NCI-H748 (cell line): ENCODE data around the gene TUBA4B.

Experiments used
- DNase-seq: peaks from one replicate; lab custom pipeline; 2025; ENCODE audit not compliant: unreplicated experiment; lab: John Stamatoyannopoulos, UW

The TUBA4B gene

GRCh38 chr2:219289537-219290361, 36.7 kb downstream of the TUBA4B start:
- DNase-seq = no peak

DNA sequence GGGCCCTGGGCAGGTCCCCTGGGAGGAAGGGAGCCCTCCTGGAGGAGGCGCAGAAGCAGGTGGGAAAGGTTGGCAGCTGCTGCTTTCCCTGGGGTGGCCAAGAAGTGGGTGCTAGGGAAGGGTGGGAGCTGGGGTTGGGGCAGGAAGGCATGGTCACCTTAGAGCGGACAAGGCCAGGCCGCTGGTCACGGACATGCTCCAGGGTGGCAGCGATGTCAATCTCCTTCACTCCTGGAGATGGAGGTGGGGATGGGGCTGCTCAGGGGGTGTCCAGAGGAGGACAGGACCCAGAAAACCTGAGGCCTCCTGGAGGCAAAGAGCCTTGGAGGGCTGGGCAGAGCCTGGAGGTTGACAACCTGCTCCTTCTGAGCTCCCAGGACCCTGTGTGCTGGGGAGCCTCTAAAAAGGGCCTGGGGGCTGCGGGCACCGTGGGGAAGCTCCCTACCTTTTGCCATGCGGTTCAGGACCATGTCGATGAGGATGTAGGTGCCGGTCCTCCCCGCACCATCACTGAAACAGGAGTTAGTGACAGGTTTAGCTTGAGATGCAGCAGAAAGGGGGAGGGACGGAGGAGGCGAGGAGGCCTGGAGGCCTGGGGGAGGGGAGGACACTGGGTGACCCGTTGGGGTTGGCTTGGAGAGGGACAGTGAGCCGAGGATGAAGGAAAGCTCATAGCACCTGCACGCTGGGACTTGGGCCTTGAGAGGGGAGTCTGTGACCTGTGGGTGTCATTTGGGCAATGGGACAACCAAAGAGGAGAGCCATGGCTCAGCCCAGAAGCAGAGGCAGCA, 37.5 kb downstream of the TUBA4B start:
- no peak for DNase-seq

- no peak for DNase-seq
These were observed 38.4 kb downstream of the TUBA4B start for GRCh38 chr2:219291394-219291793.

- no peak for DNase-seq
These were observed 39.0 kb downstream of the TUBA4B start for GRCh38 chr2:219291910-219292490.

DNA sequence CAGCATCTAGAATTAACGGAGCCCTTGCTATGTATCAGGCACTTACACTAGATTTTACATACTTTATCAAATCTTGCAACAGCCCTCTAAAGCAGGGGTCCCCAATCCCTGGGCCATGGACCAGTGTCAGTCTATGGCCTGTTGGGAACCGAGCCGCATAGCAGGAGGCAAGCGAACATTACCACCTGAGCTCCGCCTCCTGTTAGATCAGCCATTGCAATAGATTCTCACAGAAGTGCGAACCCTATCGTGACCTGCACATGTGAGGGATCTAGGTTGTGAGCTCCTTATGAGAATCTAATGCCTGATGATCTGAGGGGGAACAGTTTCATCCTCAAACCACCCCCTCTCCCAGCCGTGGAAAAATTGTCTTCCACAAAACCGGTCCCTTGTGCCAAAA, 39.6 kb downstream of the TUBA4B start:
- DNase-seq = no peak

DNA sequence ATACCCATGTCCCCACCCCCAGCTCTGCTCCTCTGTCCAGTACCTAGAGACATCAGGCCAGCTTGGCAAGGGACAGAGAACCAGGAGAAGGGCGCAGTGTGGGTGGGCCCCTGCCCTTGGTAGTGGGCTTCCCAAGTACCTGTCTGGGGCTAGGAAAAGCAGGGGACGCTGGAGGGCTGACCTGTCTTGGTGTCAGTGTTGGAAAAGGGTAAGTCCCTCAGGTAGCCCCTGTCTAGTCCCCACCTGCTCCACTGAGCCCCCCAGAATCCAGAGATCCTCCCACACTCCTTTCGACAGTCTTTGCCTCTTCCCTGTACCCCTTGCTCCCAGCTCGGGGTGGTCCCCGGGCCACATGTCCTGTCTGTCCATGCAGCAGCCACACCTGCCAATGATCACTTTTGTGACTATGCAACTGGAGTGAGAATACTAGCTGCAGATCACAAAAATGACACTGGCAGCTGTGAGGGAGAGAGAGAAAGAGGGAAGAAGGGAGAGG, 40.7 kb downstream of the TUBA4B start:
- DNase-seq = no peak

DNA sequence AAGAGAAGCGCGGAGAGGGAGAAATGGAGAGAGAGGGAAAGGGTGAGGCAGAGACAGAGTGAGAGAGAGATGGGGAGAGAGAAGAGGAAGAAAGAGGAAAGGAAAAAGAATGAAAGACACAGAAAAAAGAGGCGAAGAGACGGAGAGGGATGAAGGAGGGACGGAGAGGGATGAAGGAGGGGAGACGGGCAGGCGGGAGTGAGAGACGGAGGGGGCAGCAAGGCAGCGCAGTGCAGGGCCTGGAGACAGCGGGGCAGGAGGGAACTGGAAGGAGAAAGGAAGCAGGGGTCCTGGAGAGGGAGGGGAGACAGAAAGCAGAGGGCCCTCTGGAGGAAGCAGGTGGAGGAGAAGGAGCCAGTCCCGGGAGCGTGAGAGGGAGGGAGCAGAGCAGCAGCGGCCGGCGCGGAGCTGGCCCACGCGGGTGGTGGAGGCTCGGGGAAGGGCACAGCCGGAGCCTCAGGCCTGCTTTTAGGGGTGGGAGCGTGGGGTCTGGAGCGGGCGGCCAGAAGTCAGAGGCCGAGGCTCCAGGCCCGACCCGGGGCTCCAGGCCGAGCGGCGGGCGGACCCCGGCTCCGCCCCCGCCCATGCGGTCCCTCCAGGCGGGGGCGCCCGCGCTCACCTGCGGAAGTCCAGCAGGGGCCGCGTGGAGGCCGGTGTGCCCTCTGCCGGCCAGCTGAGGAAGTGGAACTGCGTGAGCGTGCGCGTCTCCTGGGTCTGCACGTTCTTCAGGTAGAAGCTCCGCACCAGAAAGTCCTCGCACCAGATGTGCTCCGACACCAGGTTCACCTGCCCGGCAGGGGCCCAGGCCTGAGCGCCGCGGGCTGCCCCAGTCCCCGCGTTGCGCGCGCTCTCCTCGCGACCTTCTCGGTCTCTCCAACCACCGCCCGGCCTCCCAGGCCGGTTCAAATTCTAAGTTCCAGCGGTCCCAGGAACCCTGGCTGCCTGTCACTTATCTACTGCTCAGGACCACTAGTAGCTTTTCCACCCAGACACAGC, 41.6 kb downstream of the TUBA4B start:
- DNase-seq = peak; percentile 87

- DNase-seq = no peak
These were observed 43.1 kb downstream of the TUBA4B start for GRCh38 chr2:219296142-219296541.

- DNase-seq = no peak
These were observed 43.8 kb downstream of the TUBA4B start for GRCh38 chr2:219296631-219297391.

GRCh38 chr2:219297766-219298456, 44.9 kb downstream of the TUBA4B start:
- DNase-seq = no peak

DNA sequence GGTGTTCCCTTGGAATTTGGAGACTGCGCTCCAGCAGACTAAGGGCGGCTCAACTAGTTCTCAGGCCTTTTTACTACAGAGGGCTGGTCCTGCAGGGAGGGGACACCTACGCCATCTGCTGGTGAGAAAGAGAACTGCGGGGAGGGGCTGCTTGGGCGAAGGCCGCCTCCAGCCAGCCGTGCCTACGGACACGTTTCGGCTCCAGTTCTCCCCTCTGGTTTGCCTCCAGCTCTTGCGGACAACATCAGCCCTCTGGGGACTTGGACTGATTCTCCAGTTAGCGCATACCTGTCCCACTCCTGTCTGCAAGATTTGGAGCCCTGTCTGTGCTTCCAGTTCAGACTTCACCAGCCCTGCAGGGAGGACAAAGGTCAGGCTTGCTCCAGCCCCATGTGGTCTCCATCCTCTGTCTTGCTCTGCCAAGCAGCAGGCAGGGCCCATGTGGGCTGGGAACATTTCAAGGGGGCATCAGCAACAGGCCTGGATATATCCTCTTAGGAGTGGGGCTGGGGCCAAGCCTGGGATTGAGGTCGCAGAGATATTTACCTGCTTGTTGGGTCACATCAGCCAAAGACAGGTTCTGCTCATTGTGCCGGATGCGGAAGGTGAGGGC, 45.8 kb downstream of the TUBA4B start:
- DNase-seq = peak; percentile 68

DNA sequence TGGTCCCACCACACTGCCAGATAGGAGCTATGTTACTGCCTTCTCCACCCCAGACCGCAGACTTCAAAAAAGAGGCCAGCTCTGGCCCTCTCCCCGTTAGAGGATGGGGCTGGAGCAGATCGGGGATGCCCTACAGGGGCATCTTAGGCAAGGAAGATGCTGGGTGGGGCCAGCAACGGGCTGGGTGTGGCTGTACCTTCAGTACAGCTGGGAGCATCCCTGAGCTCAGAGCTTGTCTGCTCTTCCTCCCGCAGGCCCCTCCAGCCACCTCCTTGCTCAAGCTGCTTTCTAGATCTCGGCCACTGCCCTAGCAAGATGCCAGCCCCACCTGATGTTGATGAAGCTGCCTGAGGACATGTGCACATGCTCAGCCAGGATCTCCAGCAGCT, 46.3 kb downstream of the TUBA4B start:
- no peak for DNase-seq

GRCh38 chr2:219300022-219300421, 47.0 kb downstream of the TUBA4B start:
- DNase-seq = no peak

DNA sequence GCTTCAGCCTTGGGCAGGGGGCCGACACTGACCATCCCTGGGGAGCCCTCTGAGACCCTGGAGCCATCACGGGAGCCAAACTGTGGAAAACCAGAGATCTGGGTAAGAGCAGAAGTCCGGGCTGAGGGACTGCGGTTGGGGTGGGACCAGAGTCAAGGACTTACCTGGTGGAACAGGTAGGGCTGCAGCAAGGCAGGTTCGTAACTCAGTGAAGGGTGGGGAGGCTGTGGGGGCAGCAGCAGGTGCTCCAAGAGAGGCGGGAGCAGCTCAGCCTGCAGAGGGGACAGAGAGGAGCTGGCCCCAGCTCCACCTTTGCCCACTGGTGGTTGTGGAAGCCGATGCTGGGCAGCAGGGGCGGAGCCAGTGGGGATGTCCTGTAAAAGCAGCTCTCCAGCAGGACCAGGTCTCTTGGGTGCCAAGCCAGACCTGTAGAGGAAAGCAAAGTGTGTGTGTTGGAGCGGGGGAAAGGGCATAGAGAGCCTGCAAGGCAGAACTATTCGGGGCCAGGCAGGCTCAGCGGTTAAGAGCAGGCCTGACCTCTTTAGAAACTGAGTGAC, 49.4 kb downstream of the TUBA4B start:
- no peak for DNase-seq

- no peak for DNase-seq
These were observed 51.2 kb downstream of the TUBA4B start for GRCh38 chr2:219304223-219304622.

GRCh38 chr2:219306047-219306446, 53.0 kb downstream of the TUBA4B start:
- no peak for DNase-seq

DNA sequence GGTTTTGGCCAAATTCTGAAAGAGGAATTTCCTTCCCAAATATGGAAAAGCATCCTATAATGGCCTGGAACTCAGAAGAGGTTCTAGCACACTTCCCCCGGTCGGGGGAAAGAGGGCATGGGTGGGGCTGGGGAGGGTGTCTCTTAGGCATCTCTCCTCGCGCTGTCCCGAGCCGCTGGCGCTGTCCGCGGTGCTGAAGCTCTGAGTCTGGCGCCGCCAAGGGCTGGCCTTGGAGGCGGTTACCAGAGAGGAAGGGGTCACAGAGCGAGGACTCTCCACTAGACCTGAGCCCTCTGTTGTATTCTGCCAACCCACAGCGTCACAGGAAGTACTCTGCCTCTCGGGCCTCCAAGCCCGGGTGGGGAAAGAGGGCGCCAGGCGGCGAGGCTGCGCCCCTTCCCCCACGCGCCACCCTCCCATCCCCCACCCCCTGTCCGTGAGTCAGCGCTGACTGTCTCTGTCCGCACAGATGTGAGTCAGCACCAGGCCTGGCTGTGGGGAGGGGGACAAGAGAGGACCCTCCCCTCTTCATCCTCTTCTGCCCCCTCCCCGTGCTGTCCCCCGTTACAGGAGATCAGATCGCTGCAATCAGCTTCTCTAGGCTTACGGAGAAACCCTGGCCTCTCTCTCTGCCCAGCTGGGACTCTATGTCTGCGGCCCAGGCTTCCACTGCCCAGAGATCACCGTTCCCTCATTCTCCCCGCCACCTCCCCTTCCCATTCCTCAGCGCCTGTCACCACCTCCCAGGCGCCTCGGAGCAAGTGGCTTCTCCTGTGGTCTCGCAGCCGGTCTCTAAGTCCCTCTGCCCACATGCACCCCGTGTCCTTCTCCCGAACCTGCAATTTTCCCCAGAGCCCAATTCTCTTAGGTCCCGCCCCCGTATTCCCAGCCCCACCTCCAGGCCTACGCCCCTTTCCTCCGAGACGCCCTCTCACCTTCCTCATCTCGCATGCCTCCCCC, 55.4 kb downstream of the TUBA4B start:
- peak; percentile 66 for DNase-seq
